ENCODE measurements around the gene TSEN2. TPM values are rescaled to one million over a fixed set of nuclear protein-coding genes. Genes with fewer than 3 reads are reported as not detected.

TSEN2 gene
- total RNA-seq, 1 experiment from 2014 or later: 22.0 TPM

DNA sequence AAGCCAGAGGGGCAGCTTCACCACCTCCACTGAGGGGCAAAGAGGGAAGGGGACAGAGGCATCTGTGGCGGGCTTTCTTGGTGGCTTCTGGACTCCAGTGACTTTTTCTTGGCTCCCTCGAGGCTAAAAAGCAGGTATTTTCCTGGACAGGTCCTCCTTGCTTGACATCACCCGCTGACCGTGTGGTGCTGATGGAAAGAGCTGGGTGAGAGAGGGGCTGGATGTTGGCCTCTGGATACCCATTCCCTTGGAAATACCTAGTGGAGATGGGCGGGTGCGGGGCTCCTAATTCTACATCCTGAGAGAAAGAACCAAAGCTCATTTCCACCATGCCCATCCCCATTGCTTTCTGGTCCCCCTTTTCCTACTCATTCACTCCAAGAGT is 47.1 kb upstream of the TSEN2 start:
- no peaks in the 10 kb centered on the region for H3K27me3 ChIP-seq (ENCODE audit: insufficient read depth, low read length)
- no peaks in the 10 kb centered on the region for H3K9me3 Mint-ChIP-seq
- H4K91ac ChIP-seq (ENCODE audit: insufficient read length, low read depth, low read length): no peak overlapping the region
- H3K14ac ChIP-seq (ENCODE audit: insufficient read depth, low read length): no peak overlapping the region
- no peak overlapping the region for H2BK5ac ChIP-seq (ENCODE audit: insufficient read length, low read length)
- no peak overlapping the region for H3K18ac ChIP-seq (ENCODE audit: insufficient read length, low read depth, low read length)
- no peaks in the 10 kb centered on the region for H3K36me3 Mint-ChIP-seq (ENCODE audit: insufficient read depth in 1 of 3, low read depth in 3 of 3)
- no peak overlapping the region for H3K56ac ChIP-seq (ENCODE audit: insufficient read length, low read depth, low read length)
- no peak overlapping the region for H3K23ac ChIP-seq (ENCODE audit: insufficient read length, low read depth, low read length)
- H2AFZ ChIP-seq (ENCODE audit: low read length): no peak overlapping the region
- H3K4me1 Mint-ChIP-seq: peaks cover 9 to 10% of the 10 kb centered on the region in 2 experiments
- H3K4me1 ChIP-seq (ENCODE audit: insufficient read depth, low read length): no peaks in the 10 kb centered on the region
- no peak overlapping the region for H2AK5ac ChIP-seq (ENCODE audit: insufficient read length, low read length)
- H2BK12ac ChIP-seq (ENCODE audit: insufficient read length, low read depth, low read length): no peak overlapping the region
- no peak overlapping the region for H2BK120ac ChIP-seq (ENCODE audit: low read depth, low read length, poor library complexity, severe bottlenecking)
- peak overlapping the region in 1 of 3 experiments; percentile 78; a peak in 1 of 7 replicates for H3K27ac Mint-ChIP-seq
- H3K4ac ChIP-seq (ENCODE audit: low read depth, low read length): no peak overlapping the region
- no peak overlapping the region for H4K5ac ChIP-seq (ENCODE audit: insufficient read length, low read depth, low read length)
- DNase-seq: no peak
- H3K4me3 Mint-ChIP-seq: no peak overlapping the region
- no CpG with 5 or more reads among the region's 6 CpGs for WGBS (ENCODE audit: extremely low coverage, insufficient read length, low lambda C conversion rate)
- H4K8ac ChIP-seq (replicated peaks; ENCODE audit: insufficient read length, low read depth, low read length): no peak overlapping the region
- no peaks in the 10 kb centered on the region for H3K79me1 ChIP-seq (ENCODE audit: insufficient read depth, low read depth, low read length, poor library complexity, severe bottlenecking)
- no peaks in the 10 kb centered on the region for H4K20me1 ChIP-seq (ENCODE audit: control insufficient read depth, insufficient read depth, insufficient read length)
- peaks cover 7% of the 10 kb centered on the region for H3K27me3 Mint-ChIP-seq (ENCODE audit: low read depth)
- H3K4me2 ChIP-seq (ENCODE audit: insufficient read depth, insufficient read length, low read length): no peak overlapping the region
- H3K23me2 ChIP-seq (ENCODE audit: insufficient read length, low read depth, low read length, poor library complexity, severe bottlenecking): no peaks in the 10 kb centered on the region
- no peak overlapping the region for H3K27ac ChIP-seq (ENCODE audit: insufficient read length, low read depth, low read length)
- no peaks in the 10 kb centered on the region for H3K79me2 ChIP-seq (ENCODE audit: insufficient read depth, low read length)
- TF ChIP-seq, protein P1, sequence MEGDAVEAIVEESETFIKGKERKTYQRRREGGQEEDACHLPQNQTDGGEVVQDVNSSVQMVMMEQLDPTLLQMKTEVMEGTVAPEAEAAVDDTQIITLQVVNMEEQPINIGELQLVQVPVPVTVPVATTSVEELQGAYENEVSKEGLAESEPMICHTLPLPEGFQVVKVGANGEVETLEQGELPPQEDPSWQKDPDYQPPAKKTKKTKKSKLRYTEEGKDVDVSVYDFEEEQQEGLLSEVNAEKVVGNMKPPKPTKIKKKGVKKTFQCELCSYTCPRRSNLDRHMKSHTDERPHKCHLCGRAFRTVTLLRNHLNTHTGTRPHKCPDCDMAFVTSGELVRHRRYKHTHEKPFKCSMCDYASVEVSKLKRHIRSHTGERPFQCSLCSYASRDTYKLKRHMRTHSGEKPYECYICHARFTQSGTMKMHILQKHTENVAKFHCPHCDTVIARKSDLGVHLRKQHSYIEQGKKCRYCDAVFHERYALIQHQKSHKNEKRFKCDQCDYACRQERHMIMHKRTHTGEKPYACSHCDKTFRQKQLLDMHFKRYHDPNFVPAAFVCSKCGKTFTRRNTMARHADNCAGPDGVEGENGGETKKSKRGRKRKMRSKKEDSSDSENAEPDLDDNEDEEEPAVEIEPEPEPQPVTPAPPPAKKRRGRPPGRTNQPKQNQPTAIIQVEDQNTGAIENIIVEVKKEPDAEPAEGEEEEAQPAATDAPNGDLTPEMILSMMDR (conservative IDR thresholded peaks at IDR 0.05): no peak
- H3K9ac ChIP-seq (ENCODE audit: extremely low read depth, insufficient read length, low read length): no peak overlapping the region
- no peaks in the 10 kb centered on the region for H3K9me3 ChIP-seq (ENCODE audit: control insufficient read depth, low read depth, low read length)
- no peak overlapping the region for H2BK20ac ChIP-seq (ENCODE audit: low read depth, low read length, poor library complexity, severe bottlenecking)
- no peak overlapping the region for H2BK15ac ChIP-seq (ENCODE audit: low read depth, low read length)
- no peak overlapping the region for H3T11ph ChIP-seq (ENCODE audit: low read length)

All from H9 (cell line).